ENCODE measurements around the gene NPEPL1. TPM values are rescaled to one million over a fixed set of nuclear protein-coding genes. Genes with fewer than 3 reads are reported as not detected.
"Not testable (repeated sequence)": the region's sequence is repeated elsewhere in the genome, so short reads cannot be mapped to it uniquely, and the experiment has no call there.

The NPEPL1 gene, protein sequence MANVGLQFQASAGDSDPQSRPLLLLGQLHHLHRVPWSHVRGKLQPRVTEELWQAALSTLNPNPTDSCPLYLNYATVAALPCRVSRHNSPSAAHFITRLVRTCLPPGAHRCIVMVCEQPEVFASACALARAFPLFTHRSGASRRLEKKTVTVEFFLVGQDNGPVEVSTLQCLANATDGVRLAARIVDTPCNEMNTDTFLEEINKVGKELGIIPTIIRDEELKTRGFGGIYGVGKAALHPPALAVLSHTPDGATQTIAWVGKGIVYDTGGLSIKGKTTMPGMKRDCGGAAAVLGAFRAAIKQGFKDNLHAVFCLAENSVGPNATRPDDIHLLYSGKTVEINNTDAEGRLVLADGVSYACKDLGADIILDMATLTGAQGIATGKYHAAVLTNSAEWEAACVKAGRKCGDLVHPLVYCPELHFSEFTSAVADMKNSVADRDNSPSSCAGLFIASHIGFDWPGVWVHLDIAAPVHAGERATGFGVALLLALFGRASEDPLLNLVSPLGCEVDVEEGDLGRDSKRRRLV
- polyA plus RNA-seq = 4.4 to 8.3 TPM (median 4.5 TPM) in 3 replicates
- polyA plus RNA-seq (2011; ENCODE audit: low read depth) = 8.1 TPM
- polyA plus RNA-seq (2011; cell fraction: cytosol; rRNA removed) = 2.5 and 6.6 TPM in 2 replicates
- polyA plus RNA-seq (2011; cell fraction: nucleus; rRNA removed) = 21.6 and 31.6 TPM in 2 replicates
- 12.0 and 14.6 TPM in 2 replicates for polyA plus RNA-seq (2012; ENCODE audit: low replicate concordance)
- polyA minus RNA-seq = 4.7 to 11.1 TPM (median 7.6 TPM) in 3 replicates
- 11.5 TPM for polyA minus RNA-seq (2011; cell fraction: cytosol; rRNA and poly(A)+ RNA removed)
- polyA minus RNA-seq (2011; cell fraction: nucleus; rRNA and poly(A)+ RNA removed) = 8.9 and 12.0 TPM in 2 replicates

GRCh38 chr20:58692579-58693225 is at the start of gene NPEPL1:
Gene NPEPL1 (plus strand): TSS chr20:58692800. CDS start chr20:58692901, 101 bp downstream.
- TF ChIP-seq CTCF (optimal IDR thresholded peaks at IDR 0.05 in 1 of 3, IDR thresholded peaks at IDR 0.05 in 1 of 3, conservative IDR thresholded peaks at IDR 0.05 in 1 of 3; ENCODE audit: extremely low read depth in 1 of 3, insufficient read depth in 2 of 3, low read length in 3 of 3) (peak in 1 of 3 experiments; percentile 47), EZH2 (IDR thresholded peaks at IDR 0.05; ENCODE audit: low read length) (no peak)
- peak within 1 kb of the TSS; percentile 13 for H3K27ac ChIP-seq (ENCODE audit: control insufficient read depth, insufficient read depth, low read length)

GRCh38 chr20:58642896-58643295 is 49.7 kb upstream of the NPEPL1 start:
- dilution Hi-C loops (cut with MboI; ENCODE audit: extremely low pct_ligation_motif_present, low sequenced_read_pairs); H3K36me3 ChIP-seq (ENCODE audit: control insufficient read depth in 2 of 2, extremely low read depth in 1 of 2, insufficient read depth in 2 of 2, low read length in 2 of 2); H3K9ac ChIP-seq (ENCODE audit: control insufficient read depth, extremely low read depth, insufficient read depth, low read length); H4K20me1 ChIP-seq (ENCODE audit: control insufficient read depth, extremely low read depth, insufficient read depth, low read length); H3K9me1 ChIP-seq (ENCODE audit: control insufficient read depth, extremely low read depth, insufficient read depth, low read length); H3K27ac ChIP-seq (ENCODE audit: control insufficient read depth, insufficient read depth, low read length); H3K4me2 ChIP-seq (ENCODE audit: control insufficient read depth, extremely low read depth, insufficient read depth, low read depth, low read length); H2AFZ ChIP-seq (ENCODE audit: control insufficient read depth, low read length); H3K9me3 ChIP-seq (ENCODE audit: control insufficient read depth, low read depth, low read length); DNase-seq (ENCODE audit: low read depth, low spot score); H3K4me3 ChIP-seq (ENCODE audit: control insufficient read depth in 2 of 3, extremely low read depth in 1 of 3, insufficient read depth in 2 of 3, low read depth in 1 of 3, low read length in 3 of 3); H3K79me2 ChIP-seq (ENCODE audit: control insufficient read depth, insufficient read depth, low read length); FAIRE-seq: not testable (repeated sequence)
- H3K27me3 ChIP-seq (ENCODE audit: control insufficient read depth, extremely low read depth, insufficient read depth, low read length) = peaks cover 18% of the 10 kb centered on the region
- H3K4me1 ChIP-seq (ENCODE audit: control insufficient read depth, extremely low read depth, insufficient read depth, low read length) = peaks cover 13% of the 10 kb centered on the region

More at GRCh38 chr20:58692579-58693225, at the start of gene NPEPL1:
- H3K9ac ChIP-seq (ENCODE audit: control insufficient read depth, extremely low read depth, insufficient read depth, low read length) = peak within 1 kb of the TSS; percentile 67
- peak within 1 kb of the TSS; percentile 23 to 52 (median 31) for H3K4me3 ChIP-seq (ENCODE audit: control insufficient read depth in 2 of 3, extremely low read depth in 1 of 3, insufficient read depth in 2 of 3, low read depth in 1 of 3, low read length in 3 of 3)
- no peaks in the 10 kb centered on the region for H3K27me3 ChIP-seq (ENCODE audit: control insufficient read depth, extremely low read depth, insufficient read depth, low read length)
- dilution Hi-C loops (cut with MboI; ENCODE audit: extremely low pct_ligation_motif_present, low sequenced_read_pairs) = no loop called here
- peak within 1 kb of the TSS; percentile 46 for H2AFZ ChIP-seq (ENCODE audit: control insufficient read depth, low read length)
- H4K20me1 ChIP-seq (ENCODE audit: control insufficient read depth, extremely low read depth, insufficient read depth, low read length) = no peaks in the 10 kb centered on the region
- no peaks in the 10 kb centered on the region for H3K79me2 ChIP-seq (ENCODE audit: control insufficient read depth, insufficient read depth, low read length)
- no peak for FAIRE-seq
- no peaks in the 10 kb centered on the region for H3K9me3 ChIP-seq (ENCODE audit: control insufficient read depth, low read depth, low read length)
- peaks cover 0 to 2% of the 10 kb centered on the region in 2 experiments for H3K36me3 ChIP-seq (ENCODE audit: control insufficient read depth in 2 of 2, extremely low read depth in 1 of 2, insufficient read depth in 2 of 2, low read length in 2 of 2)
- no peak for DNase-seq (ENCODE audit: low read depth, low spot score)
- H3K4me1 ChIP-seq (ENCODE audit: control insufficient read depth, extremely low read depth, insufficient read depth, low read length) = peaks cover 10% of the 10 kb centered on the region
- H3K9me1 ChIP-seq (ENCODE audit: control insufficient read depth, extremely low read depth, insufficient read depth, low read length) = no peaks in the 10 kb centered on the region
- peak within 1 kb of the TSS; percentile 49 for H3K4me2 ChIP-seq (ENCODE audit: control insufficient read depth, extremely low read depth, insufficient read depth, low read depth, low read length)
